NAMALWA (cell line): Measurements from ENCODE around the gene TMTC2.

Source experiments
- DNase-seq: peaks from one replicate; pipeline ENCODE4 v3.0.0-alpha.2; 2015; ENCODE audit warnings: low spot score

The TMTC2 gene

GRCh38 chr12:82682326-82682725, 4.4 kb upstream of the TMTC2 start:
- DNase-seq = no peak

- no peak for DNase-seq
Measured at GRCh38 chr12:82682851-82683261, 3.9 kb upstream of the TMTC2 start.

DNA sequence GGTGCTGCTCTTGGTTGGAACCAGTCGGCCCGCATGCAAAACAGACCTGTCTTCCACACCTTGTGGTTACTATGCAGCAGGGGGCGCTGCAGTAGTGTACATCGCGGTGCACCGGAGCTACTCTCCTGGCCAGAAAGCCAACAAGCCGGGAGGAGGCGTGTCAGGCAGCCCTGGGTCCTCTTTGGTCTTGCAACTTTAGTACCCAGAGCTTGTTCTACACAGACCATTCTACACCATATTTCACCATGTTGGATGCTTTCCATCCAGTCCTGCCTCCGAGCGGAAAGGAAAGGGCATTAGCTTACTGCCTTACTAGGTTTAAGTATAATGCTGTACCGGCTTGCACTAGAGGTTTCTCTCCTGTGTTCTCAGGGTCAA, 927 bp upstream of the TMTC2 start:
- peak; percentile 96 for DNase-seq

DNA sequence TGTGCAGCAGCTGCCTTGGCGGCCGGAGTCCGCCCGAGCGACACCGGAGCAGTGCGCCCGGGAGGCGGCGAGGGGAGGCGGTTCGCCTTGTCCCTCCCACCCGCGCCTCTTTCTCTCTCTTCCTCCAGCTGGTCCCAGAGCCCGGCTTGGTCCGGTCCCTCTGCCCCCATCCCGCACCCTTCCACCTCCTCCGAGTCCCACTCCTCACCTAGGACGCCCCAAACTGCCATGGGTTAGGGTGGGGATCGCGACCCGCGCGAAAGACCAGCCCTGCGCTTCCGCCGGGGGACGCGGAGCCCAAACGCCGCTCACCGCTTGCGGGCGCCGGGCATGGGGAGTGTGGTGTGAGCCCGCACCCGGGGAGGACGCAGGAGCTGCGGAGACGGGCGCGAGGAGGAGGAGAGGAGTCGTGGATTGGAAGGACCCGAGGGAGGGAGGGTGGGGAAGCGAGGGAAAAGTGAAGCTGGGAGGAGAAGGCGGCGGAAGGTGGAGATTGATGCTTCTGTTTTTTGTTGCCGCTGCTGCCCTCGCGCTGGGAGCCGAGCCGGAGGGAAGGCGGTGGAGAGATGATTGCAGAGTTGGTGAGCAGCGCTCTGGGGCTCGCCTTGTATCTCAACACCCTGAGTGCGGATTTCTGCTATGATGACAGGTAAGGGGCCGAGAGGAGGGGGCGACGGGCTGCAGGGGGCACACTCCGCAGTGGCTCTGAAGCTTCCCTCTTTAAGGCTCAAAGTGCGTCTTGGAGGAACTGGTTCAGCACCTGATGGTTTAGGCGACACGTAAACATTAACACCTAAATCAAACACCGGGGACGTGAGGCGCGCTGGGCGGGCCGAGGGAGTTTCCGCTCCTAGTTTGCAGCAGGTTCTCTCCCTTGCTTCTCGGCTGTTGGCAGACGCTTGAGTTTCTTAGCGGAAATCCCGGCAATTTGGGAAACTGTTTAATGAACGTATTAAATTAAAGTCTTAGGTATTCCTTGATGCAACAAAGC, 610 bp downstream of the TMTC2 start:
- DNase-seq = peak; percentile 76

GRCh38 chr12:82688035-82688501, 1.4 kb downstream of the TMTC2 start:
- DNase-seq = peak; percentile 70

DNA sequence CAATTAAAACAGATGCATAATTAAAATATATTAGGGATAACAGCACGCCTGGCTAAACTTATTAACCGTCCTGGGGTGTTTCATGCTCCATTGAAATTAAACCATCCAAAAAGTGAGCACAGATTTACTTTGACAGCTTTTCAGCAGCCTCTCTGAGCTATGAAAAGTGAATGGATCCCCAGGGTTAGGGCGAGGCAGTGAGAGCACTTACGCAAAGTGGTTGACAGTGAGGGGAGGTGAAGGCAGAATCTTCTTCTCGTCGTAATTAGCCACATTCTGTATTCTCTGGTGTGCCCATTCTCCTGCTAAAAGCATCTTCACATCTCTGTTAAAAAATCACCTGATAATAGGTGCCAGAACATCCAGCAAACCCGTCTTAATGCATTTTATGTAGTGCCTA, 1.9 kb downstream of the TMTC2 start:
- no peak for DNase-seq

GRCh38 chr12:82690006-82690405, 3.3 kb downstream of the TMTC2 start:
- no peak for DNase-seq

DNA sequence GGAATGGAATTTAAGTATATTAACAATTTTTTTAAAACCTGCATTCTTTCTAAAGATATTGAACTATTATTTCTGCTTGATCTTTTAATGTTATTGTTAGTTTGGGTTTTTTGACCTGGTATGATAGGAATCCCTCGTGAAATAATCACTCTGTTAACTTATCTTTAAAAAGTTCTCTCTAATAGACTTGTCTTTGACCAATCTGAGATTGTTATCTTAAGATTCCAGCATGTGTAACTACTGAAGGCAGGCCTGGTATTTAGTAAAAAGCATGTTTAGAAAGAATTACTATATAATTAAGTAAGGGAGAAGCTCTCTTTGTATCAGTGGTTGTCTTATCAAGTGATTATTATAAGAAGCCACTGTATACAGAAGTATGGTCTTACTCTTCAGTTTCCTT, 4.8 kb downstream of the TMTC2 start:
- DNase-seq = no peak

DNA sequence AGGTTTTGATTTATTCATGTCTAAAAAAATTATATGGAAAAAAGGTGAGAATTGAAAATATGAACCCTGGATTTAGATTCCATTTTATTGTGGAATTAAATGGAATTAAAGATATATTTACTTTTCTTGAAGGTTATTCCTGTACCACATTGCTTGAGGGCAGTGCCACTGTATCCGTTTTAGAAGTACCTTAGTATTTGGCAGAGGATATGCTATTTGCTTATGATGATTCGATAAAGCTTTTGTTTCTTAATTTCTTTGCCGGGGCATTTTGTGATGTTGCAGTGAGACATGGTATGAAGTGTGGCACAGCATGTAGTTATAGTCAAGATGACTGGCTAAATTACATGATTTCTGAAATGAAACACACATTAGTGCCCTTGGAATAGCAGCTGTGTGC, 7.6 kb downstream of the TMTC2 start:
- DNase-seq = no peak

DNA sequence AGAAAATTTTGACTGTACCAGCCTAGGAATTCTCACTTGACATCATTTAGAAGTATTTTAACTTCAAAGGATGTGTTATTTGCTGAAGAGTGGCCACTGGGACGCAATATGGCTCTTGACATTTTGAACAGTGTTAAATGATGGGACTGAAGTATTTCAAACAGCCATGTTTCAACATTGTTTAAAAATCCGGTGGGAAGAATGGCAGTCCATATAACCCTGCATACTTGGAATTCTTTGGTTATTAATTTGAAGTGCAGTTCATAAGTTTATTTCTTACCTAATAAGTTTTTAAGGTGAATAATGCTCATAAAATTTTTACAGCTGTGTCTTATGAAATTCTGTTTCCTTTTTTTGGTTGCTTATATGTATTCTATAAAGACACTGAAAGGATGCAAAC, 8.3 kb downstream of the TMTC2 start:
- DNase-seq = no peak

DNA sequence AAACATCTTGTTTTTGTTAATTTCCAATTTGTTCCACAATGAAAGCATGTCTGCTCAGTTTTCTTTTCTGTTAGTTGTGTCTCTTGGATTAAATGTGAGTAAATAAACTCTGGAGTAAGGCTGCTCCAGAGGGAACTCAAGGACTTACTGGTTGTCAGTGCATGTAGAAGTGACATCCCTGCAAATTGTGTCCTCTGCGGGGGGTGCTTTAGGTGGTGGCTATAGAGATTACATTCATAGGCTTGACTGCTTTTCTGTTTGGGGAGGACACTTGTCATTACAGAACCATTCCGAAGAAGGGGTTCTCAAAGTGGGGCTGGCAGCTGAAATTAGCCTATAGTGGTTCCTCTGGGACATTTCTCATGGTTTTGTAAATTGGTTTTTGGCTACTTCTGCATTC, 8.8 kb downstream of the TMTC2 start:
- no peak for DNase-seq

GRCh38 chr12:82696543-82696942, 9.8 kb downstream of the TMTC2 start:
- DNase-seq = no peak

- DNase-seq = no peak
Measured at GRCh38 chr12:82698708-82699564, 12.2 kb downstream of the TMTC2 start.

GRCh38 chr12:82705774-82706173, 19.1 kb downstream of the TMTC2 start:
- DNase-seq = no peak

- no peak for DNase-seq
Measured at GRCh38 chr12:82708061-82708879, 21.6 kb downstream of the TMTC2 start.

DNA sequence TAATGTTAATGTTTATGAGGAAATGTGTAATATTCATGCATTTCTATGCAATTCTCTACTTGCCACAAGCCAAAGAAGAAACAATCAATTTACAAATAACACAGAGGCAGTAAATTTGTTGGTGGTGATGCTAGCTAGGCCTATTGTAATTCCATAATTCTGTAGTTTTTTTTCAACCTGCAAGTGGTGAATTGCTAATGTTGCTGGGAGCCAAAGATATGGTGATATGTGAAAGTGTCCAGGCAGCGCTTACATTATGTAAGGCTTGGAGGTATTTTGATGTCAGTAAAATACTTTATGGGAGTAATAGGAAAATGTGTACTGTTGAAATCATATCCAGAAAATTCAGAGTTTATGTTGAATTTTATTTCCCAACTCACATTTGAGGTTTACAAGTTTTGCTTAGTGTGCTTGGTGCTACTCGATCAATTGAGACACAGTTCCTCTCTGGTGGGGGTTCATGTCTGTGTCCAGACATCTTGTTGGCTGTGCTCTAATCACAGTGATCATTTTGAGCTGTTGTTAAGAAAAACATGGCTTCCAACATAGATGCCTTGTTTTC, 23.2 kb downstream of the TMTC2 start:
- no peak for DNase-seq

DNA sequence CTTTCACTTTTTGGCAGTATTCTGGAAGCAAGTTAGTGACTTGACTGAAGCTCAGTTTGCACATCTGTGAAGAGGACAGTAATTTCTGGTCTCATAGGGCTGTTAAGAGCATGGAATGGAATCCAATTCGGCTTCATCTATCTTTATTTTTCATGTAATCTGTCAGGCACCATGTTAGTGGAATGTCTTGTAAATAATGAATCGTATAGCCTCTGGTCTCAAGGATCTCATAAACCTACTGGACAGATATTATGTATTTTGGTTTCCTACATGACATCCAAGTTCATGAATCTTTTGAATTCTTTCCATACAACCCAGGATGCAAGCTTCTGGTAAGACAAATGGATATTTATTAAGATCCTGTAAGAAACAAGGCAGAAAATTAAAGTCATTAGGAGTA, 24.0 kb downstream of the TMTC2 start:
- no peak for DNase-seq

DNA sequence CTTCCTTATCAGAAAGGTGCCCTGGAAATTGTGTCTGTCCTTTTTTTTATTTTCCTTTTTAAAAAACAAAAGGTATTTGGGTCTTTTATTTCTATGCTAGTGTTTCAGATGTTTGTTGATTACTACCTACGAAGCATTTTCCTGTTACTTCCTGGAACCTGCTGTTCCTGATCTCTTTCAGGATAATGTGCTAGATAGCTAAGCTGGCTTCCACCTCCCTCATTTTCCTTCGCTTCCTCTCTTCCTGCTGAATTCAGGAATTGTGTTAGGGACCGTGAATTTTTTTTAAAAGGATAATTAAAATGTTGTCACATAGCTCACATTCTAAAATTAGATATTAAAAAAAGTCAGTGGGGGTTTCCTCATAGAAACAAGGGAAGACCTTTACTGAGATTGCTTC, 27.7 kb downstream of the TMTC2 start:
- no peak for DNase-seq

DNA sequence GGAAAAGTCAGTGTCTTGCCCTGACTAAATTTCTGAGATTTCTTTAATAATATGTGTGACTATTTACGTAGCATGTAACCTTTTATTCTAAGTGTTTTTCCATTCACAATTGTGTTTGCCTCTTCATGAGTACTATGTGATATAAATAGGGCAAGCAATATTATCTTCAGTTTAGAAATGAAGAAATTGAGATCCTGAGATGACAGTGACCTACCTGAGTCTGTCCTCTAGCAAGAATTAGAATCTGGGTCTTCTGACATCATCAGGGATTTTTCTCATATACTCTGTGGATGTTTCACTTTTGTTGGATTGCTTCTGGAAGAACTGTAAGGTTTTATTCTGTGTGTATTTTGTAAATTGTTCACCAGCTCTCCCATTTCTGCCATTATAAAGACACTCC, 35.0 kb downstream of the TMTC2 start:
- DNase-seq = no peak

DNA sequence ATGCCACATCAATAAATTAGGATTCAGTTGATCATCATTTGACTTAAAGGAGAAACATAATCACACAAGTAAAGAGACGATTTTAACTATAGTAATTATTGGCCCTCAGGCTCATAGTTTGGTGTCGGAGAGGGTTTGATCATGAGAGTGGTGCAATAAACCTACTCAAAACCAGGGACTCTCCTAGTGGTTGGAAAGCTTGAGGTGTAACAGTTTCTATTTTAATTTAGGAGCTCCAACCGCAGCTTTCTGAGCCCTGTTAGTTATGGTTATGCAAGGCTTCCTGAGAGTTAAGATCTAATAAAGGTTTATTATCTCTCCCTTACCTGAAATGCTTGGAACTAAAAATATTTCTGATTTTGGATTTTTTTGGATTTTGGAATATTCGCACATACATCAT, 36.4 kb downstream of the TMTC2 start:
- DNase-seq = no peak

- DNase-seq = no peak
Measured at GRCh38 chr12:82723891-82724290, 37.2 kb downstream of the TMTC2 start.

DNA sequence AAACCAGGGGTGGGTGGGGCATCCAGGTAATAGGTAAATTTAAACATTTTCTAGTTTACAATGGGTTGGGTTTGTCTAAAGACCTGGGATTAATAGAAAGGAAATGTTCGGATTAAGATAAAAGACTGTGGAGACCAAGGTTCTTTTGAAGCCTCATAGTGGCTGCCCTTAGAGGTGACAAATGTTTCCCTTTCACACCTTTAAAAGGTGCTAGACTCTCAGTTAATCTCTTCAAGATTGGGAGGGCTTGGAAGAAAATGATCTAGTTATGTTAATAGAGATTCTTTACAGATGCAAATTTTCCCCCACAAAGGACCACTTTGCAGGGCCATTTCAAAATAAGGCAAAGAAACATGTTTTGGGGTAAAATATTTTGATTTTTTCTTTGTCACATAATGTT, 39.0 kb downstream of the TMTC2 start:
- no peak for DNase-seq
